Duodenal mucosa (tissue), 2 donors: ENCODE measurements around the gene CACNA1E.
"Not testable (repeated sequence)": the region's sequence is repeated elsewhere in the genome, so short reads cannot be mapped to it uniquely, and the experiment has no call there.

Source experiments
- H3K27ac ChIP-seq: one replicate; pipeline ENCODE4 v1.7.0; 2013; ENCODE audit warnings: low read depth, low read length
- H3K27me3 ChIP-seq, 2 donors: one replicate each; pipeline ENCODE4 v1.7.0; 2013; ENCODE audit warnings: low read length in 2 of 2, control low read depth in 1 of 2; ENCODE audit not compliant: insufficient read depth in 2 of 2, control insufficient read depth in 1 of 2
- H3K36me3 ChIP-seq, 2 donors: one replicate each; pipeline ENCODE4 v1.7.0; 2013; ENCODE audit warnings: low read length in 2 of 2, control low read depth in 1 of 2; ENCODE audit not compliant: insufficient read depth in 2 of 2, control insufficient read depth in 1 of 2
- H3K4me1 ChIP-seq, 2 donors: one replicate each; pipeline ENCODE4 v1.7.0; 2013; ENCODE audit warnings: low read length in 2 of 2, control low read depth in 1 of 2; ENCODE audit not compliant: insufficient read depth in 2 of 2, control insufficient read depth in 1 of 2
- H3K4me3 ChIP-seq, 2 donors: one replicate each; pipeline ENCODE4 v1.7.0; 2013; ENCODE audit warnings: low read length in 2 of 2, low read depth in 1 of 2
- H3K9ac ChIP-seq, 2 donors: one replicate each; pipeline ENCODE4 v1.7.0; 2013; ENCODE audit warnings: low read length in 2 of 2, low read depth in 1 of 2
- H3K9me3 ChIP-seq, 2 donors: one replicate each; pipeline ENCODE4 v1.7.0; 2013; ENCODE audit warnings: low read length in 2 of 2, control low read depth in 1 of 2; ENCODE audit not compliant: control insufficient read depth in 1 of 2

CACNA1E gene

GRCh38 chr1:181538836-181539235 lies 55.5 kb downstream of the CACNA1E start:
- H3K4me1 ChIP-seq = no peaks in the 10 kb centered on the region
- no peaks in the 10 kb centered on the region for H3K36me3 ChIP-seq
- H3K4me3 ChIP-seq = no peak overlapping the region
- H3K9ac ChIP-seq = no peak overlapping the region
- H3K27me3 ChIP-seq = peaks cover 0 to 3% of the 10 kb centered on the region in 2 donors
- H3K9me3 ChIP-seq = no peaks in the 10 kb centered on the region
- H3K27ac ChIP-seq = no peak overlapping the region

DNA sequence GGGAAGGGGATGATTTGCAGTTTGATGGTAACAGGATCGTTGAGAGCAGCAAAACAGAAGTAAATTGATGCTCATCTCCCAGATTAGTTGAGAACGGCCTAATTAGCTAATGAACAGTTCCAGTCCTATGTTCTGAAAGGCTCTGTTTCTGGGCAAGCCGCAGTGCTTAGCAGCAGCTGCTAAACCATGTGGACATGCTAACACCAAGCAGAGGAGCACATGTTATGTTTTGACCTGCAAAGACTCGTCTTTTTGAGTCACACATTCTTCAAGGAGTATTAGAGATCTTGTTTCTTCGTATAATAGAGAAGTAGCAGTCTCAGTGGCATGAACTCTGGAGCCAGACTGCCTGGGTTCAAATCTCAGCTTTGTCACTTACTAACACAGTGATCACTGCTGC lies 58.1 kb downstream of the CACNA1E start:
- H3K4me1 ChIP-seq = no peaks in the 10 kb centered on the region
- H3K27me3 ChIP-seq = peaks cover 0 to 13% of the 10 kb centered on the region in 2 donors
- H3K9me3 ChIP-seq = no peaks in the 10 kb centered on the region
- H3K4me3 ChIP-seq = no peak overlapping the region
- H3K36me3 ChIP-seq = no peaks in the 10 kb centered on the region
- no peak overlapping the region for H3K27ac ChIP-seq
- H3K9ac ChIP-seq = no peak overlapping the region

DNA sequence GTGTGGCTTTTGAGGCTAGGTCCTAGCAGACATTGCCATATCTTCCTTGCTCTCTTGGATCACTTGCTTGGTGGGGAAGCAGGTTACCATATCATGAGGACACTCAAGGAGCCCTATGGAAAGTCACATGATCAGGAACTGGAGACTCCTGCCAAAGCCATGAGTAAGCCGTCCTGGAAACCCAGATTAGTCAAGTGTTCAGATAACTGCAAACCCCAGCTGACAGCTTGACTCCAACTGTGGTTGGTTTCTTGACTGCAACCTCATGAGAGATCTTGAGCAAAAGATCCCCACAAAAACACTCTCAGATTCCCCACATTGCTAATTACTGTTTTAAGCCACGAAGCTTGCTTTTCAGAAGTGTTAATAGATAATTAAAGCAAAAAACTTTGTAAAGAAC lies 58.6 kb downstream of the CACNA1E start:
- no peak overlapping the region for H3K27ac ChIP-seq
- no peak overlapping the region for H3K4me3 ChIP-seq
- H3K9me3 ChIP-seq = no peaks in the 10 kb centered on the region
- H3K4me1 ChIP-seq = no peaks in the 10 kb centered on the region
- no peaks in the 10 kb centered on the region for H3K36me3 ChIP-seq
- no peak overlapping the region for H3K9ac ChIP-seq
- H3K27me3 ChIP-seq = peaks cover 0 to 13% of the 10 kb centered on the region in 2 donors

DNA sequence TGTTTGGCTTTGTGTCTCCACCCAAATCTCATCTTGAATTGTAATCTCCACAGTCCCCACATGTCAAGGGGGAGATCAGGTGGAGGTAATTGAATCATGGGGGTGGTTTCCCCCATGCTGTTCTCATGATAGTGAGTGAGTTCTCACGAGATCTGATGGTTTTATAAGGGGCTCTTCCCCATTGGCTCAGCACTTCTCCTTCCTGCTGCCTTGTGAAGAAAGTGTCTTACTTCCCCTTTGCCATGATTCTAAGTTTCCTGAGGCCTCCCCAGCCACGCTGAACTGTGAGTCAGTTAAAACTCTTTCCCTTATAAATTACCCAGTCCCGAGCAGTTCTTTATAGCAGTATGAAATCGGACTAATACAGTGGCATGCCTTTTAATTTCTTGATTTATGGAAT lies 59.1 kb downstream of the CACNA1E start:
- not testable (repeated sequence) for H3K4me3 ChIP-seq, H3K27ac ChIP-seq, H3K36me3 ChIP-seq, H3K9ac ChIP-seq, H3K9me3 ChIP-seq, H3K4me1 ChIP-seq
- H3K27me3 ChIP-seq = peaks cover 0 to 13% of the 10 kb centered on the region in 2 donors

DNA sequence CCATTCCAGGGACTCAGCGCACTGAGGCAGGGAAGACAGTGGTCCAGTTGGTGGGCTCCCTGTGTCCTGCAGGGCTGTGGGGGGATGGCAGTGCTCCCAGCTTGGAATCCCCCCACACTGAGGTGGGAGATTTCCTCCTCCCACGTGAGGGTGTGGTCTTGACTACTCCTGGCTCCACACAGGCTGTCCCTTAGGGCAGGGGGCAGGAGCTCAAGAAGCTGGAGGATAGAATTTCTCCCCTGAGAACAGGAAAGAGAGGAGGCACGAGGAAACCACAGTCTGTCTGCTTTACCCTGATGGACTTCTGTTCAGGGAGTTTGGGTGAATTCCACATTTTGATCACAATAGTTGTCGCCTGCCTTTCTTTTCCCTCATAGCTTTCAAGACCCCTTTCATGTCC lies 62.1 kb downstream of the CACNA1E start:
- no peaks in the 10 kb centered on the region for H3K9me3 ChIP-seq
- no peak overlapping the region for H3K9ac ChIP-seq
- H3K4me1 ChIP-seq = no peaks in the 10 kb centered on the region
- H3K4me3 ChIP-seq = no peak overlapping the region
- no peak overlapping the region for H3K27ac ChIP-seq
- H3K36me3 ChIP-seq = no peaks in the 10 kb centered on the region
- H3K27me3 ChIP-seq = peaks cover 0 to 9% of the 10 kb centered on the region in 2 donors

- Histone ChIP-seq H3K36me3 (no peaks in the 10 kb centered on the region), H3K9me3 (no peaks in the 10 kb centered on the region), H3K9ac (no peak overlapping the region), H3K27me3 (peaks cover 0 to 9% of the 10 kb centered on the region in 2 donors), H3K27ac (no peak overlapping the region), H3K4me3 (no peak overlapping the region), H3K4me1 (no peaks in the 10 kb centered on the region)
Observed at GRCh38 chr1:181548497-181548896, 65.2 kb downstream of the CACNA1E start.

DNA sequence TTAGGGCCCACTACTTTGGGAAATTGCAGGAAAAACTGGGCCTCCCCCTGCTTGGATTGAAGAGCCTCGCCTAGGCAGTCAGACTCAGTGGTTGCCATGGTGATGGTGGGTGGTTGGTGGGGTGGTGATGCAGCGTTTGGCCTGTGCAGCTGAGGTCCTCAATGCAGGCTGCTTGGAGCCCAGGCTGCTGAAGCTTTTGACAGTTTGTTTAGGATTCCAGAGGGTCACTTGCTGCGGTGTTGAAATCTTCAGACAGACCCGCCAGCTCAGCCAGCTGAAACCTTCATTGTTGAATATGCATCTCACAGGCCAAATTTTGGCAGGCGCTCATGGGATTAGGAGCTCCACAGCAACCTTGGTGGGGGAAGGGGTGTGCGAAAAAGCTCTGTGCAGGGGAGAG lies 67.9 kb downstream of the CACNA1E start:
- Histone ChIP-seq H3K27me3 (peaks cover 0 to 1% of the 10 kb centered on the region in 2 donors), H3K4me1 (no peaks in the 10 kb centered on the region), H3K36me3 (no peaks in the 10 kb centered on the region), H3K27ac (no peak overlapping the region), H3K9me3 (no peaks in the 10 kb centered on the region), H3K9ac (no peak overlapping the region), H3K4me3 (no peak overlapping the region)

DNA sequence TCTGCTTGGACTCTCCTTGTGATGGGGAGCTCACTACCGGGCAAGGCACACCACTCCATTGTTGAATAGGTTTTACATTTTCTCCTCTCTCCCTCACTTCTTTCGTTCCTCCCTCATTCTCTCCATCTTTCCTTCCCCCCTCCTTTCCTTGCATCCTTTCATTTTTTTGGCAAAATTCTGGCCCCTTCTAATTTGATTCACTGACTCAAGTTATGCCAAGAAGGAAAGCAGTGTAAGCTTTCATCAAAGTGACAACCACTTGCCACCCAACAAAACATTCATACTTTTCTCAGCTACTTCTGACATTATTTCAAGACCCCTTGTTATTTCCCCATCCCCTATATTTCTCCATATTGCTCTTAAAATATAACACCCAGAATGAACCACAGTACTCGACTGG lies 68.4 kb downstream of the CACNA1E start:
- Histone ChIP-seq H3K36me3 (no peaks in the 10 kb centered on the region), H3K4me1 (no peaks in the 10 kb centered on the region), H3K9me3 (no peaks in the 10 kb centered on the region), H3K4me3 (no peak overlapping the region), H3K27me3 (no peaks in the 10 kb centered on the region), H3K9ac (no peak overlapping the region), H3K27ac (no peak overlapping the region)

GRCh38 chr1:181554465-181554864 lies 71.1 kb downstream of the CACNA1E start:
- H3K27ac ChIP-seq = no peak overlapping the region
- no peaks in the 10 kb centered on the region for H3K4me1 ChIP-seq
- no peak overlapping the region for H3K4me3 ChIP-seq
- no peaks in the 10 kb centered on the region for H3K36me3 ChIP-seq
- no peak overlapping the region for H3K9ac ChIP-seq
- no peaks in the 10 kb centered on the region for H3K27me3 ChIP-seq
- H3K9me3 ChIP-seq = no peaks in the 10 kb centered on the region

DNA sequence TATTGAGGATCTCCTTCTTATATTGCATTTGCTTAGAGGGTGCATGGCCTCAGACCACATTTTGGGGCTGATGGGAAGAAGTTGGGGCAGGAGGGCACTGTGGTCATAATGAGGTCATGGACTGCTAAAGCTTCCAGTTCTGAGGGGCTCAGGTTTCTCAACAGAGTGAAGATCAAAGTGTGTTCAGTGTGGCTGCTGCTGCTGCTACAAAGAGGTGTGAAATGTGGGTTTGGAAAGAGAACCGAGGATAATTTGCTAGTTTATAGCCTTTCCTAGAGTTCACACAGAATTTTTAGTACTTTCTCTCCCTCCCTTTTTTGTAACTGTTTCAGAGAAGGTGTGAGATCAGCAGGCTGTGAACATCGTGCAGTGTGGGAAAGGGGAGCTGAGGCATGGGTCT lies 73.3 kb downstream of the CACNA1E start:
- Histone ChIP-seq H3K27me3 (no peaks in the 10 kb centered on the region), H3K9me3 (no peaks in the 10 kb centered on the region), H3K36me3 (no peaks in the 10 kb centered on the region), H3K4me1 (no peaks in the 10 kb centered on the region), H3K27ac (no peak overlapping the region), H3K9ac (no peak overlapping the region), H3K4me3 (no peak overlapping the region)

DNA sequence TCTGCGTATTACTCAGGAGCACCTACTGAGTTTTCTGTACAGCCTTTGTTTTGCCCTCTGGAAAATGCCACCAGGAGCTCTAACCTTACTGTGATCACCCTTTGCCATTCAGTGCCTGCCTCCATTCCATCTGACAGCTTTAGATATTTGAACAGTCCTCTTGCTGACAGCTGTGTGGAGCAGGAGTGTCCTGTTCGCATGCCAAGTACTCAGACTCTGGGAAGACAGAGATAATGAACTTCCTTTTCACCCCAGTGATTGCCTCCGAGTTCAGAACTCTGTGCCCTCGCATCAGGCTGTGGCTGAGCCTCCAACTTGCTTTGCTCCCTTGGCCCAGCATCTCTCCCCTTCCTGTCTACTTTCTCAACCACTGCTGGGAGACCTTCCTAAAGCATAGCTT lies 74.0 kb downstream of the CACNA1E start:
- H3K27me3 ChIP-seq = no peaks in the 10 kb centered on the region
- H3K9ac ChIP-seq = no peak overlapping the region
- H3K27ac ChIP-seq = no peak overlapping the region
- no peaks in the 10 kb centered on the region for H3K4me1 ChIP-seq
- no peaks in the 10 kb centered on the region for H3K36me3 ChIP-seq
- H3K4me3 ChIP-seq = no peak overlapping the region
- H3K9me3 ChIP-seq = no peaks in the 10 kb centered on the region
